ENCODE results near the gene BRME1. TPM values are rescaled to one million over a fixed set of nuclear protein-coding genes. Genes with fewer than 3 reads are reported as not detected.

The BRME1 gene
- total RNA-seq, 2 experiments from 2014 or later = 7.7 to 9.0 TPM

GRCh38 chr19:13873834-13874515 is 31.9 kb downstream of the BRME1 start:
- peaks cover 4% of the 10 kb centered on the region for H3K4me1 Mint-ChIP-seq (ENCODE audit: low read depth)
- ChIA-PET POLR2A (no interaction called here), CTCF (interaction anchor here (1.4 kb wide), 1 partner anchor 242 kb away, joined by 3 read pairs; no protein-coding TSS in a partner anchor)
- intact Hi-C loops (cut with micrococcal nuclease) = no loop called here
- H3K27ac Mint-ChIP-seq = no peak overlapping the region
- peaks cover 10% of the 10 kb centered on the region for H3K27me3 Mint-ChIP-seq
- peak overlapping the region; percentile 12 for H3K4me3 Mint-ChIP-seq
- no peaks in the 10 kb centered on the region for H3K36me3 Mint-ChIP-seq
- no peaks in the 10 kb centered on the region for H3K9me3 Mint-ChIP-seq
- no peak for DNase-seq

- DNase-seq = no peak
- intact Hi-C loops (cut with micrococcal nuclease) = no loop called here
- Mint-ChIP-seq H3K27ac (no peak overlapping the region), H3K36me3 (no peaks in the 10 kb centered on the region), H3K4me1 (ENCODE audit: low read depth) (peaks cover 4% of the 10 kb centered on the region), H3K27me3 (peaks cover 10% of the 10 kb centered on the region), H3K9me3 (no peaks in the 10 kb centered on the region), H3K4me3 (peak overlapping the region; percentile 35)
- ChIA-PET POLR2A (no interaction called here), CTCF (interaction anchor here (0.8 to 1.3 kb wide), 3 partner anchors 186 to 242 kb away, joined by 3 to 4 read pairs (median 3); no protein-coding TSS in a partner anchor)
Observed at GRCh38 chr19:13872695-13873389, 33.1 kb downstream of the BRME1 start.

GRCh38 chr19:13872339-13872694 is 33.6 kb downstream of the BRME1 start:
- Mint-ChIP-seq H3K9me3 (no peaks in the 10 kb centered on the region), H3K27ac (no peak overlapping the region), H3K27me3 (peaks cover 15% of the 10 kb centered on the region), H3K36me3 (no peaks in the 10 kb centered on the region), H3K4me3 (peak overlapping the region; percentile 35), H3K4me1 (ENCODE audit: low read depth) (peaks cover 4% of the 10 kb centered on the region)
- intact Hi-C loops (cut with micrococcal nuclease) = no loop called here
- DNase-seq = no peak
- POLR2A ChIA-PET = no interaction called here
- CTCF ChIA-PET = interaction anchor here (0.7 to 1.3 kb wide), 5 partner anchors 9 to 242 kb away, joined by 3 to 5 read pairs (median 3); no protein-coding TSS in a partner anchor

GRCh38 chr19:13870873-13871272 is 35.0 kb downstream of the BRME1 start:
- Mint-ChIP-seq H3K4me1 (ENCODE audit: low read depth) (peaks cover 10% of the 10 kb centered on the region), H3K36me3 (no peaks in the 10 kb centered on the region), H3K9me3 (no peaks in the 10 kb centered on the region), H3K27ac (no peak overlapping the region), H3K27me3 (peaks cover 23% of the 10 kb centered on the region), H3K4me3 (no peak overlapping the region)
- CTCF ChIA-PET = interaction anchor here (1.0 kb wide), 1 partner anchor 8 kb away, joined by 3 read pairs; no protein-coding TSS in a partner anchor
- DNase-seq = no peak
- POLR2A ChIA-PET = interaction anchor here (0.5 to 1.0 kb wide), 2 partner anchors 83 to 96 kb away, joined by 3 read pairs; no protein-coding TSS in a partner anchor
- intact Hi-C loops (cut with micrococcal nuclease) = no loop called here

- Mint-ChIP-seq H3K4me3 (no peak overlapping the region), H3K27ac (no peak overlapping the region), H3K27me3 (peaks cover 28% of the 10 kb centered on the region), H3K9me3 (no peaks in the 10 kb centered on the region), H3K4me1 (ENCODE audit: low read depth) (peaks cover 15% of the 10 kb centered on the region), H3K36me3 (no peaks in the 10 kb centered on the region)
- CTCF ChIA-PET = interaction anchor here (1.5 kb wide), 1 partner anchor 179 kb away, joined by 4 read pairs; no protein-coding TSS in a partner anchor
- no peak for DNase-seq
- intact Hi-C loops (cut with micrococcal nuclease) = loop anchor here (10.0 kb wide), 1 partner anchor 244 kb away; no protein-coding TSS in a partner anchor
- POLR2A ChIA-PET = no interaction called here
Observed at GRCh38 chr19:13869281-13869680, 36.6 kb downstream of the BRME1 start.

GRCh38 chr19:13868663-13869062 is 37.3 kb downstream of the BRME1 start:
- no peak overlapping the region for H3K4me3 Mint-ChIP-seq
- no peak overlapping the region for H3K27ac Mint-ChIP-seq
- CTCF ChIA-PET = interaction anchor here (1.5 kb wide), 1 partner anchor 180 kb away, joined by 4 read pairs; no protein-coding TSS in a partner anchor

GRCh38 chr19:13866463-13867046 is 39.4 kb downstream of the BRME1 start:
- peaks cover 29% of the 10 kb centered on the region for H3K27me3 Mint-ChIP-seq
- peaks cover 22% of the 10 kb centered on the region for H3K4me1 Mint-ChIP-seq (ENCODE audit: low read depth)
- no peak overlapping the region for H3K27ac Mint-ChIP-seq
- CTCF ChIA-PET = interaction anchor here (0.6 to 1.1 kb wide), 3 partner anchors 13 to 270 kb away, joined by 3 read pairs; partner anchors contain the start of gene ASF1B
- no peaks in the 10 kb centered on the region for H3K36me3 Mint-ChIP-seq
- H3K9me3 Mint-ChIP-seq = no peaks in the 10 kb centered on the region
- intact Hi-C loops (cut with micrococcal nuclease) = loop anchor here (10.0 kb wide), 1 partner anchor 242 kb away; no protein-coding TSS in a partner anchor
- POLR2A ChIA-PET = interaction anchor here (0.6 kb wide), 1 partner anchor 209 kb away, joined by 4 read pairs; no protein-coding TSS in a partner anchor
- no peak for DNase-seq
- peak overlapping the region; percentile 21 for H3K4me3 Mint-ChIP-seq

More at GRCh38 chr19:13868663-13869062, 37.3 kb downstream of the BRME1 start:
- Mint-ChIP-seq H3K36me3 (no peaks in the 10 kb centered on the region), H3K4me1 (ENCODE audit: low read depth) (peaks cover 19% of the 10 kb centered on the region), H3K27me3 (peaks cover 30% of the 10 kb centered on the region), H3K9me3 (no peaks in the 10 kb centered on the region)
- POLR2A ChIA-PET = no interaction called here
- intact Hi-C loops (cut with micrococcal nuclease) = loop anchor here (10.0 kb wide), 1 partner anchor 244 kb away; no protein-coding TSS in a partner anchor
- DNase-seq = no peak

- CTCF ChIA-PET = interaction anchor here (1.1 kb wide), 2 partner anchors 14 to 271 kb away, joined by 3 read pairs; partner anchors contain the start of gene ASF1B
- no peak for DNase-seq
- POLR2A ChIA-PET = no interaction called here
- Mint-ChIP-seq H3K4me3 (peak overlapping the region; percentile 42), H3K4me1 (ENCODE audit: low read depth) (peaks cover 30% of the 10 kb centered on the region), H3K9me3 (no peaks in the 10 kb centered on the region), H3K27me3 (peaks cover 29% of the 10 kb centered on the region), H3K27ac (no peak overlapping the region), H3K36me3 (no peaks in the 10 kb centered on the region)
- intact Hi-C loops (cut with micrococcal nuclease) = loop anchor here (10.0 kb wide), 1 partner anchor 241 kb away; no protein-coding TSS in a partner anchor
Observed at GRCh38 chr19:13865571-13866462, 40.1 kb downstream of the BRME1 start.

- intact Hi-C loops (cut with micrococcal nuclease) = loop anchor here (5.0 to 10.0 kb wide), 3 partner anchors 133 to 588 kb away; no protein-coding TSS in a partner anchor
- no peak for DNase-seq
- ChIA-PET CTCF (interaction anchor here (1.0 to 4.8 kb wide), 4 partner anchors 29 to 267 kb away, joined by 3 to 145 read pairs (median 40); partner anchors contain the start of gene C19orf53), POLR2A (no interaction called here)
- Mint-ChIP-seq H3K9me3 (no peaks in the 10 kb centered on the region), H3K4me3 (peak overlapping the region; percentile 58), H3K4me1 (ENCODE audit: low read depth) (peaks cover 33% of the 10 kb centered on the region), H3K27me3 (peaks cover 29% of the 10 kb centered on the region), H3K36me3 (no peaks in the 10 kb centered on the region), H3K27ac (no peak overlapping the region)
Observed at GRCh38 chr19:13864667-13865570, 41.0 kb downstream of the BRME1 start.

GRCh38 chr19:13864046-13864666 is 41.8 kb downstream of the BRME1 start:
- Mint-ChIP-seq H3K27me3 (peaks cover 26% of the 10 kb centered on the region), H3K36me3 (no peaks in the 10 kb centered on the region), H3K4me1 (ENCODE audit: low read depth) (peaks cover 38% of the 10 kb centered on the region), H3K9me3 (no peaks in the 10 kb centered on the region), H3K27ac (no peak overlapping the region), H3K4me3 (peak overlapping the region; percentile 58)
- POLR2A ChIA-PET = interaction anchor here (1.0 kb wide), 1 partner anchor 28 kb away, joined by 3 read pairs; no protein-coding TSS in a partner anchor
- no peak for DNase-seq
- intact Hi-C loops (cut with micrococcal nuclease) = loop anchor here (5.0 to 10.0 kb wide), 3 partner anchors 132 to 587 kb away; no protein-coding TSS in a partner anchor
- CTCF ChIA-PET = interaction anchor here (1.0 to 4.8 kb wide), 7 partner anchors 8 to 266 kb away, joined by 3 to 145 read pairs (median 30); partner anchors contain the start of gene C19orf53
